Right lobe of liver (tissue), 4 donors: Measurements from ENCODE around the gene SPATA31C2.
"Not testable (repeated sequence)": the region's sequence is repeated elsewhere in the genome, so short reads cannot be mapped to it uniquely, and the experiment has no call there.

Experiments used
- CTCF ChIP-seq, 4 donors: fragments of 200-600 bp in 3 of 4; fragments of 450-650 bp in 1 of 4; IDR thresholded peaks; one replicate each; pipeline versions ENCODE4 v1.5.1 to v1.8.0; 2016 to 2022; ENCODE audit warnings: antibody characterized with exemption in 4 of 4, mild to moderate bottlenecking in 2 of 4
- POLR2A ChIP-seq: fragments of 450-650 bp; IDR thresholded peaks from one replicate; pipeline ENCODE4 v1.6.1; 2017; ENCODE audit warnings: antibody characterized with exemption, mild to moderate bottlenecking
- donor health status: DM: no; HTN: no; CAD: no.
- donor health status: DM: no; HTN: no; CAD: no.
- donor health status: DM: no; HTN: yes; CAD: no.

GRCh38 chr9:88129556-88129955 lies 8.7 kb downstream of the SPATA31C2 start:
- not testable (repeated sequence) for TF ChIP-seq CTCF (IDR thresholded peaks at IDR 0.05); POLR2A
